SU-DHL-6 (cell line): ENCODE results near the gene BOLA1.

Source experiments
- EZH2phosphoT487 ChIP-seq: fragments of 200-600 bp; sonication (generic), shearing (Covaris generic); conservative IDR thresholded peaks from 2 replicates; pipeline ENCODE4 v1.6.1; 2018; ENCODE audit warnings: mild to moderate bottlenecking, antibody characterized with exemption, low read length, moderate library complexity, mixed read lengths
- TF ChIP-seq, protein P1 (sequence below): fragments of 200-600 bp; sonication (generic); IDR thresholded peaks from one replicate; pipeline ENCODE4 v1.5.1; 2017; ENCODE audit warnings: antibody characterized with exemption, mild to moderate bottlenecking, low read length, moderate library complexity; ENCODE audit not compliant: insufficient read depth, poor library complexity, severe bottlenecking

DNA sequence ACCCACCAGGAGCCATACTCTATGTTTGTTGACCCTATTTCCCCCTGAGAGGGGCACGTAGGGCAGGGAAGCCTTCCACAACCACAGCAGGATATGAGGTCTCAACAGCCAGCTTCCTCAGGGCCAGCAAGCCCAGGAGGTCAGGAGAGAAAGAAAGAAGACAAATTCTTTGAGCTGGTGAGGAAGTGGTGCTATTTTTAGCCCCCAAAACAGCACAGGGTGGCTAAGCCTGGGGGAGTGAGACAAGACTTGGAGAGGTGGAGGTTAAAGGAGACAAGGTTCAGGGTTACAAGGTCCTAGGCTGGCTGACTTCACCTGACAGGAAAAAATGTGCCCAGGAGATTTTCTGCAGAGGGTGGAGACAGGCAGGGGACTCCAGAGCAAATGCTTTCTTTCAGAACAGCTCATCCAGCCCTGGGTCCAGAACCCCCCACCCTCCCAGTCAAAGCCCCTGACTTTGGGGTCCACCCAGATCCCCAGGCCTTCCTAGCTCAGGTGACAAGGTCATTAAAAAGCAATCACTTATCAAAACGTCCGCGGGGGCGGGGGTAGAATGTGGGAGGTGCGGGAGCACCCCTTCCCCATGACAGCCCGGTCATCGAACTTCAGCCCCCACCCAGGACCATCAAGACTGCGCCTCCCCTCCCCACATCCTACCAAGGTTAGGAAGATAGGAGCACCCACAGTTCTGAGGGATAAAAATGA, 17.0 kb downstream of the BOLA1 start:
- TF ChIP-seq, protein P1, sequence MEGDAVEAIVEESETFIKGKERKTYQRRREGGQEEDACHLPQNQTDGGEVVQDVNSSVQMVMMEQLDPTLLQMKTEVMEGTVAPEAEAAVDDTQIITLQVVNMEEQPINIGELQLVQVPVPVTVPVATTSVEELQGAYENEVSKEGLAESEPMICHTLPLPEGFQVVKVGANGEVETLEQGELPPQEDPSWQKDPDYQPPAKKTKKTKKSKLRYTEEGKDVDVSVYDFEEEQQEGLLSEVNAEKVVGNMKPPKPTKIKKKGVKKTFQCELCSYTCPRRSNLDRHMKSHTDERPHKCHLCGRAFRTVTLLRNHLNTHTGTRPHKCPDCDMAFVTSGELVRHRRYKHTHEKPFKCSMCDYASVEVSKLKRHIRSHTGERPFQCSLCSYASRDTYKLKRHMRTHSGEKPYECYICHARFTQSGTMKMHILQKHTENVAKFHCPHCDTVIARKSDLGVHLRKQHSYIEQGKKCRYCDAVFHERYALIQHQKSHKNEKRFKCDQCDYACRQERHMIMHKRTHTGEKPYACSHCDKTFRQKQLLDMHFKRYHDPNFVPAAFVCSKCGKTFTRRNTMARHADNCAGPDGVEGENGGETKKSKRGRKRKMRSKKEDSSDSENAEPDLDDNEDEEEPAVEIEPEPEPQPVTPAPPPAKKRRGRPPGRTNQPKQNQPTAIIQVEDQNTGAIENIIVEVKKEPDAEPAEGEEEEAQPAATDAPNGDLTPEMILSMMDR, result no peak
- no peak for TF ChIP-seq EZH2phosphoT487
